ENCODE measurements around the gene TRIML2. TPM values are rescaled to one million over a fixed set of nuclear protein-coding genes. Genes with fewer than 3 reads are reported as not detected.

The TRIML2 gene
- polyA plus RNA-seq, 1 donor (not counting 4 experiments of a cell fraction or from before 2014, with no cell fraction given) = 46.9 TPM

DNA sequence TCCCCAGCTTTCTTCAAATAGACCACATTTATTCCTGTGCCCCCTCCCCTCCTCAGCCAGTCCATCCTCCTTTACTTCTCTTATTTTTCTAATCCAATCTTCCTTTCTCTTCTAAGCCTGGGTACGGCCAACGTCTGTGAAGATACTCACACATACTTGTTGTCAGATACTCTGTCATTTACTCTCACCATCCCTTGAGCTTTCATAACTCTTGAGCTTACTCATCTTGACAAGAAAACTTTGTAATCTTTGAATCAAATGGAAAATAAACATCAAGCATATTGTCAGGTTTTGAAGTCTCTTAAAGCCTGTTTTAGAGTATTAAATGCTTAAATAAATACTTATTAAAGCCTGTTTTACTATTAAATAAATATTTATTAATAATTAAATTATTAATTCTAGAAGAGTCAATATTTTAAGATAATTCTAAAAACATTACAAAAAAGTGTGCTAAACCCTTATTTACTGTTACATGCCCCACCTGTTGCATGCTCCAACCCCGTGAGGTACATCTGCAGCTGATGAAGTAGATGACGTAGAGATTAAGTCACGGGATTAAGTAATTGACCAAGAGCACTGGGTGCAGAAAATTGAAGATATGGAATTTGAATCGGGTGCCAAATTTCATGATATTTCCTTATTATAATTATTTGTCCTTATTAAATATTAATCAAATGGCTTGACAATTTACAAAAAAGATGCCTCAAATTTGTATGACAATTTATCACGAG lies 1.5 kb upstream of the TRIML2 start:
- Histone ChIP-seq H3K9me1 (ENCODE audit: control insufficient read depth, extremely low read depth, insufficient read depth, low read length) (no peaks in the 10 kb centered on the region), H3K9me3 (ENCODE audit: control insufficient read depth, low read depth, low read length) (no peaks in the 10 kb centered on the region), H2AFZ (ENCODE audit: control insufficient read depth, low read length) (peak overlapping the region; percentile 33), H3K9ac (ENCODE audit: control insufficient read depth, extremely low read depth, insufficient read depth, low read length) (peak overlapping the region; percentile 52), H4K20me1 (ENCODE audit: control insufficient read depth, extremely low read depth, insufficient read depth, low read length) (no peaks in the 10 kb centered on the region), H3K79me2 (ENCODE audit: control insufficient read depth, insufficient read depth, low read length) (peaks cover 16% of the 10 kb centered on the region), H3K27ac (ENCODE audit: control insufficient read depth, insufficient read depth, low read length) (peak overlapping the region; percentile 69), H3K4me2 (ENCODE audit: control insufficient read depth, extremely low read depth, insufficient read depth, low read depth, low read length) (no peak overlapping the region), H3K27me3 (ENCODE audit: control insufficient read depth, extremely low read depth, insufficient read depth, low read length) (no peaks in the 10 kb centered on the region), H3K4me3 (ENCODE audit: control insufficient read depth in 2 of 3, extremely low read depth in 1 of 3, insufficient read depth in 2 of 3, low read depth in 1 of 3, low read length in 3 of 3) (peak overlapping the region in 1 of 3 experiments; percentile 14), H3K36me3 (ENCODE audit: control insufficient read depth in 2 of 2, extremely low read depth in 1 of 2, insufficient read depth in 2 of 2, low read length in 2 of 2) (no peaks in the 10 kb centered on the region), H3K4me1 (ENCODE audit: control insufficient read depth, extremely low read depth, insufficient read depth, low read length) (peaks cover 15% of the 10 kb centered on the region)
- no peak for TF ChIP-seq EZH2 (IDR thresholded peaks at IDR 0.05; ENCODE audit: low read length)
- no peak for TF ChIP-seq CTCF (optimal IDR thresholded peaks at IDR 0.05 in 1 of 3, IDR thresholded peaks at IDR 0.05 in 1 of 3, conservative IDR thresholded peaks at IDR 0.05 in 1 of 3; ENCODE audit: extremely low read depth in 1 of 3, insufficient read depth in 2 of 3, low read length in 3 of 3)
- DNase-seq (ENCODE audit: low read depth, low spot score) = no peak
- dilution Hi-C loops (cut with MboI; ENCODE audit: extremely low pct_ligation_motif_present, low sequenced_read_pairs) = no loop called here
- FAIRE-seq = peak; percentile 82

- peak overlapping the region; percentile 58 for H3K4me2 ChIP-seq (ENCODE audit: control insufficient read depth, extremely low read depth, insufficient read depth, low read depth, low read length)
- dilution Hi-C loops (cut with MboI; ENCODE audit: extremely low pct_ligation_motif_present, low sequenced_read_pairs) = no loop called here
- FAIRE-seq = no peak
Observed at GRCh38 chr4:188110036-188110435, 633 bp upstream of the TRIML2 start.

More at GRCh38 chr4:188110036-188110435, 633 bp upstream of the TRIML2 start:
- no peak for DNase-seq (ENCODE audit: low read depth, low spot score)
- Histone ChIP-seq H3K9me3 (ENCODE audit: control insufficient read depth, low read depth, low read length) (no peaks in the 10 kb centered on the region), H3K27ac (ENCODE audit: control insufficient read depth, insufficient read depth, low read length) (peak overlapping the region; percentile 69), H4K20me1 (ENCODE audit: control insufficient read depth, extremely low read depth, insufficient read depth, low read length) (no peaks in the 10 kb centered on the region), H3K9ac (ENCODE audit: control insufficient read depth, extremely low read depth, insufficient read depth, low read length) (peak overlapping the region; percentile 52), H3K27me3 (ENCODE audit: control insufficient read depth, extremely low read depth, insufficient read depth, low read length) (no peaks in the 10 kb centered on the region), H3K36me3 (ENCODE audit: control insufficient read depth in 2 of 2, extremely low read depth in 1 of 2, insufficient read depth in 2 of 2, low read length in 2 of 2) (no peaks in the 10 kb centered on the region), H3K79me2 (ENCODE audit: control insufficient read depth, insufficient read depth, low read length) (peaks cover 23% of the 10 kb centered on the region), H2AFZ (ENCODE audit: control insufficient read depth, low read length) (peak overlapping the region; percentile 20), H3K4me3 (ENCODE audit: control insufficient read depth in 2 of 3, extremely low read depth in 1 of 3, insufficient read depth in 2 of 3, low read depth in 1 of 3, low read length in 3 of 3) (peak overlapping the region in 1 of 3 experiments; percentile 53), H3K9me1 (ENCODE audit: control insufficient read depth, extremely low read depth, insufficient read depth, low read length) (no peaks in the 10 kb centered on the region), H3K4me1 (ENCODE audit: control insufficient read depth, extremely low read depth, insufficient read depth, low read length) (peaks cover 15% of the 10 kb centered on the region)
- TF ChIP-seq CTCF (optimal IDR thresholded peaks at IDR 0.05 in 1 of 3, IDR thresholded peaks at IDR 0.05 in 1 of 3, conservative IDR thresholded peaks at IDR 0.05 in 1 of 3; ENCODE audit: extremely low read depth in 1 of 3, insufficient read depth in 2 of 3, low read length in 3 of 3) (no peak), EZH2 (IDR thresholded peaks at IDR 0.05; ENCODE audit: low read length) (no peak)

All from keratinocyte (primary cell).